ENCODE measurements around the gene PKNOX2. TPM values are rescaled to one million over a fixed set of nuclear protein-coding genes. Genes with fewer than 3 reads are reported as not detected.

The PKNOX2 gene
- total RNA-seq, 1 donor from 2014 or later: 8.7 TPM

GRCh38 chr11:125479137-125479536 is 314.6 kb downstream of the PKNOX2 start:
- no peak overlapping the region for H3K27ac Mint-ChIP-seq (ENCODE audit: unreplicated experiment)
- no peak overlapping the region for H3K4me3 Mint-ChIP-seq (ENCODE audit: unreplicated experiment)
- H3K36me3 Mint-ChIP-seq (ENCODE audit: unreplicated experiment): no peaks in the 10 kb centered on the region
- peaks cover 2% of the 10 kb centered on the region for H3K27me3 Mint-ChIP-seq (ENCODE audit: unreplicated experiment)
- DNase-seq: no peak
- no peaks in the 10 kb centered on the region for H3K9me3 Mint-ChIP-seq (ENCODE audit: unreplicated experiment)
- peaks cover 11% of the 10 kb centered on the region for H3K4me1 Mint-ChIP-seq (ENCODE audit: low read depth, unreplicated experiment)
- no peak for TF ChIP-seq CTCF (IDR thresholded peaks at IDR 0.05; ENCODE audit: partially characterized antibody, unreplicated experiment)

- H3K27ac Mint-ChIP-seq (ENCODE audit: unreplicated experiment): peak overlapping the region; percentile 77
- H3K9me3 Mint-ChIP-seq (ENCODE audit: unreplicated experiment): no peaks in the 10 kb centered on the region
- TF ChIP-seq CTCF (IDR thresholded peaks at IDR 0.05; ENCODE audit: partially characterized antibody, unreplicated experiment): no peak
- no peak overlapping the region for H3K4me3 Mint-ChIP-seq (ENCODE audit: unreplicated experiment)
- peak; percentile 27 for DNase-seq
- H3K4me1 Mint-ChIP-seq (ENCODE audit: low read depth, unreplicated experiment): peaks cover 11% of the 10 kb centered on the region
- no peaks in the 10 kb centered on the region for H3K36me3 Mint-ChIP-seq (ENCODE audit: unreplicated experiment)
- peaks cover 3% of the 10 kb centered on the region for H3K27me3 Mint-ChIP-seq (ENCODE audit: unreplicated experiment)
Measured at GRCh38 chr11:125481531-125481930, 317.0 kb downstream of the PKNOX2 start.

Other genes starting within 250 kb of the PKNOX2 start
- not detected for gene HEPN1, start 245.5 kb upstream of the PKNOX2 start, total RNA-seq (ENCODE audit: unreplicated experiment)
- not detected for gene HEPACAM, start 228.7 kb upstream of the PKNOX2 start, total RNA-seq (ENCODE audit: unreplicated experiment)
- gene CCDC15, start 210.5 kb upstream of the PKNOX2 start, total RNA-seq (ENCODE audit: unreplicated experiment): 2.8 TPM
- 0.74 TPM for gene SLC37A2, start 101.4 kb upstream of the PKNOX2 start, total RNA-seq (ENCODE audit: unreplicated experiment)
- gene TMEM218, start 53.1 kb upstream of the PKNOX2 start, total RNA-seq (ENCODE audit: unreplicated experiment): 15.8 TPM

Measured in glutamatergic neuron (in vitro differentiated cells).